K562 (cell line): Measurements from ENCODE around the gene ABLIM2. TPM values are rescaled to one million over a fixed set of nuclear protein-coding genes. Genes with fewer than 3 reads are reported as not detected.

Source experiments
- DDX20 ChIP-seq: fragments of 450-650 bp; IDR thresholded peaks from 2 replicates; pipeline ENCODE4 v1.6.1; 2016; ENCODE audit warnings: missing genetic modification characterization, low read depth, mild to moderate bottlenecking, missing compliant biosample characterization, moderate library complexity
- DPF2 ChIP-seq: fragments of 450-650 bp; IDR thresholded peaks from 2 replicates; pipeline ENCODE4 v1.6.1; 2016
- EP300 ChIP-seq: IDR thresholded peaks from 2 replicates; pipeline ENCODE4 v1.6.1; 2012; ENCODE audit warnings: low read length, improper control_type of control experiment
- ERF ChIP-seq: fragments of 450-650 bp; formaldehyde crosslinking; IDR thresholded peaks from 2 replicates; pipeline ENCODE4 v1.4.0; 2020; ENCODE audit warnings: mild to moderate bottlenecking, mixed read lengths
- HDAC6 ChIP-seq: IDR thresholded peaks from 2 replicates; pipeline ENCODE4 v1.6.1; 2012; ENCODE audit warnings: low read depth, mild to moderate bottlenecking, control low read depth, inconsistent platforms, low read length, moderate library complexity
- PPARD ChIP-seq: fragments of 250-450 bp; sonication (Bioruptor Pico); IDR thresholded peaks from 2 replicates; pipeline ENCODE4 v1.8.0; 2022; ENCODE audit warnings: inconsistent platforms, mild to moderate bottlenecking, moderate library complexity
- RFX5 ChIP-seq: IDR thresholded peaks from 2 replicates; pipeline ENCODE4 v1.6.1; 2011; ENCODE audit warnings: low read depth, mild to moderate bottlenecking, improper control_type of control experiment, low read length
- SIRT6 ChIP-seq: IDR thresholded peaks from one replicate; pipeline ENCODE4 v1.6.1; 2012; ENCODE audit warnings: low read depth, mild to moderate bottlenecking, control low read depth, inconsistent platforms, low read length, moderate library complexity
- SIX5 ChIP-seq, 2 experiments: IDR thresholded peaks; 2 replicates each; pipeline ENCODE4 v1.6.1; 2011; ENCODE audit warnings: low read length in 2 of 2, borderline replicate concordance in 1 of 2, low read depth in 1 of 2, mild to moderate bottlenecking in 1 of 2, moderate library complexity in 1 of 2; ENCODE audit not compliant: insufficient read depth in 1 of 2
- SMARCE1 ChIP-seq: fragments of 450-650 bp; IDR thresholded peaks from 2 replicates; pipeline ENCODE4 v1.7.1; 2016; ENCODE audit warnings: mild to moderate bottlenecking
- STAT5A ChIP-seq: IDR thresholded peaks from 2 replicates; pipeline ENCODE4 v1.6.1; 2012; ENCODE audit warnings: low read length, inconsistent platforms, borderline replicate concordance
- TBL1XR1 ChIP-seq, 2 experiments: IDR thresholded peaks; 2 replicates each; pipeline ENCODE4 v1.6.1; 2012; ENCODE audit warnings: improper control_type of control experiment in 2 of 2, low read length in 2 of 2, mild to moderate bottlenecking in 1 of 2
- ZBTB7A ChIP-seq: IDR thresholded peaks from 2 replicates; pipeline ENCODE4 v1.6.1; 2011; ENCODE audit warnings: low read depth, mild to moderate bottlenecking, low read length, moderate library complexity, borderline replicate concordance; ENCODE audit not compliant: control insufficient read depth
- ZKSCAN1 ChIP-seq: fragments of 150-350 bp; IDR thresholded peaks from 2 replicates; pipeline ENCODE4 v1.6.1; 2016; ENCODE audit warnings: low read depth, low read length
- ZNF184 ChIP-seq: sonication (generic); formaldehyde crosslinking; IDR thresholded peaks from 2 replicates; pipeline ENCODE4 v1.5.0; 2020; ENCODE audit warnings: missing genetic modification reagents
- ZNF23 ChIP-seq: fragments of 250-450 bp; sonication (Bioruptor Pico); IDR thresholded peaks from 2 replicates; pipeline ENCODE4 v1.4.0; 2020; ENCODE audit warnings: mild to moderate bottlenecking
- ZNF239 ChIP-seq: fragments of 250-450 bp; sonication (Bioruptor Pico); IDR thresholded peaks from 2 replicates; pipeline ENCODE4 v1.4.0; 2020; ENCODE audit warnings: mild to moderate bottlenecking
- ZNF717 ChIP-seq: fragments of 250-450 bp; sonication (Bioruptor Pico); IDR thresholded peaks from 2 replicates; pipeline ENCODE4 v1.5.0; 2021
- polyA plus RNA-seq, 8 experiments: library from polyadenylated mRNA; depleted of rRNA in 4 of 8; stranded (reverse) in 5 of 8; unstranded in 3 of 8; fragments of >200 nt; fragmentation: Nextera tagmentation in 2 of 8; fragmentation: Illumina TruSeq in 1 of 8; extraction: Ambion mirVana in 2 of 8; extraction: Trizol in 1 of 8; gene quantifications; 2 replicates each; pipeline versions ENCODE4 v1.2.1 to v1.2.3, GENCODE V29; 2011 to 2014; ENCODE audit warnings: inconsistent platforms in 1 of 8, missing spikeins in 1 of 8
- total RNA-seq, 7 experiments: library from RNA; depleted of rRNA in 6 of 7; stranded (reverse); fragments of >200 nt in 6 of 7; fragmentation: Illumina TruSeq in 2 of 7; extraction: Trizol in 2 of 7; gene quantifications; 2 replicates each; pipeline versions ENCODE4 v1.2.1 to v1.2.3, GENCODE V29; 2011 to 2021; ENCODE audit warnings: low replicate concordance in 1 of 7
- TF ChIP-seq, protein P1 (sequence below): fragments of 450-650 bp; IDR thresholded peaks from 2 replicates; pipeline ENCODE4 v1.6.1; 2014; ENCODE audit warnings: low read depth, mild to moderate bottlenecking, moderate library complexity, borderline replicate concordance
- TF ChIP-seq, protein P2 (sequence below): fragments of 450-650 bp; formaldehyde crosslinking; IDR thresholded peaks from 2 replicates; pipeline ENCODE4 v1.4.0; 2020; ENCODE audit warnings: mild to moderate bottlenecking, moderate library complexity
- TF ChIP-seq, protein P3 (sequence below), 2 experiments: IDR thresholded peaks in 1 of 2; conservative IDR thresholded peaks in 1 of 2; 2 replicates each; pipeline ENCODE4 v1.6.1; 2016; ENCODE audit warnings: low read depth in 2 of 2, mild to moderate bottlenecking in 1 of 2, missing compliant biosample characterization in 1 of 2, missing genetic modification characterization in 1 of 2, moderate library complexity in 1 of 2
- TF ChIP-seq, protein P4 (sequence below): fragments of 200-800 bp; sonication (Bioruptor generic); IDR thresholded peaks from 2 replicates; pipeline ENCODE4 v1.6.1; 2017; ENCODE audit warnings: missing genetic modification characterization, missing compliant biosample characterization

ABLIM2 gene
- total and polyA plus RNA-seq, 9 of the 15 experiments (the other 6 are each of a cell fraction or from before 2014, with no cell fraction given) = not detected

DNA sequence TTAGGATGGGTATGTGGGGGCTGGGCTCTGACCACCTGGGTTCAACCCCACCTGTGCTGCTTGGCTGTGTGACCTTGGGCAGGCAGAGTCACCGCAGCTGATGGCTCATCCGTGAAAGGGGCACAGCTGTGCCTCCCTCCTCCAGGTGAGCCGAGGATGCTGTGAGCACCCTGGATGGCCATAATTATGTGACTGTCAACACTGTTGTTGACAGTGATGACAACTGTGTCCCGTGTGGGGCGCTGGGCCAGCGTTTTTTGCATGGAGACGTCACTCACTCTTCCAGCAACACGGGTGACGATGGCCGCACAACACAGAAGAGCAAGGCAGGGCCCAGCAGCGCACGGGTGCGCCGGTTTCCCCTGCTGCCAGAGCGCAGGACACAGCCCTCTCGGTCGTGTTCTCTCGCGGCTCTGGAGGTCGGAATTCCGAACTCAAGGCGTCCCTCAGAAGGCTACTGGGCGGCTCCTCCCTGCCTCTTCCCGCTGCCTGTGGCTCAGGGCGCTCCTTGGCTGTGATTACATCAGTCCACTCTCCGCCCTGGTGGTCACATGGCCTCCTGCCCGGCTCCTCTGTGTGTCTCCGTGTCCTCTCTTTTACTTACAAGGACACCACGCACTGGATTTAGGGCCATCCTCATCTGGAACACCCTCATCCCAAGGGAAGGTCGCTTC lies 41.8 kb upstream of the ABLIM2 start (continued):
- TF ChIP-seq TBL1XR1 (IDR thresholded peaks at IDR 0.05; ENCODE audit: low read length in 2 of 2) (no peak), RFX5 (no peak), DPF2 (no peak), PPARD (CRISPR knock-in tag) (no peak), ZNF184 (CRISPR knock-in tag) (no peak), ZBTB7A (no peak), SMARCE1 (no peak; the same call in 1 of the 2 replicates), ZKSCAN1 (no peak), ZNF23 (CRISPR knock-in tag) (no peak), ZNF239 (CRISPR knock-in tag) (peak; percentile 43; the same call in 1 of the 2 replicates), EP300 (no peak), SIRT6 (no peak), ERF (CRISPR knock-in tag) (no peak), HDAC6 (no peak), DDX20 (tag) (no peak), SIX5 (IDR thresholded peaks at IDR 0.05; ENCODE audit: borderline replicate concordance in 1 of 2, insufficient read depth in 1 of 2, low read depth in 1 of 2, low read length in 2 of 2) (no peak), STAT5A (no peak), ZNF717 (CRISPR knock-in tag) (no peak)
- TF ChIP-seq, protein P1, sequence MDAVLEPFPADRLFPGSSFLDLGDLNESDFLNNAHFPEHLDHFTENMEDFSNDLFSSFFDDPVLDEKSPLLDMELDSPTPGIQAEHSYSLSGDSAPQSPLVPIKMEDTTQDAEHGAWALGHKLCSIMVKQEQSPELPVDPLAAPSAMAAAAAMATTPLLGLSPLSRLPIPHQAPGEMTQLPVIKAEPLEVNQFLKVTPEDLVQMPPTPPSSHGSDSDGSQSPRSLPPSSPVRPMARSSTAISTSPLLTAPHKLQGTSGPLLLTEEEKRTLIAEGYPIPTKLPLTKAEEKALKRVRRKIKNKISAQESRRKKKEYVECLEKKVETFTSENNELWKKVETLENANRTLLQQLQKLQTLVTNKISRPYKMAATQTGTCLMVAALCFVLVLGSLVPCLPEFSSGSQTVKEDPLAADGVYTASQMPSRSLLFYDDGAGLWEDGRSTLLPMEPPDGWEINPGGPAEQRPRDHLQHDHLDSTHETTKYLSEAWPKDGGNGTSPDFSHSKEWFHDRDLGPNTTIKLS = no peak
- TF ChIP-seq, protein P2, sequence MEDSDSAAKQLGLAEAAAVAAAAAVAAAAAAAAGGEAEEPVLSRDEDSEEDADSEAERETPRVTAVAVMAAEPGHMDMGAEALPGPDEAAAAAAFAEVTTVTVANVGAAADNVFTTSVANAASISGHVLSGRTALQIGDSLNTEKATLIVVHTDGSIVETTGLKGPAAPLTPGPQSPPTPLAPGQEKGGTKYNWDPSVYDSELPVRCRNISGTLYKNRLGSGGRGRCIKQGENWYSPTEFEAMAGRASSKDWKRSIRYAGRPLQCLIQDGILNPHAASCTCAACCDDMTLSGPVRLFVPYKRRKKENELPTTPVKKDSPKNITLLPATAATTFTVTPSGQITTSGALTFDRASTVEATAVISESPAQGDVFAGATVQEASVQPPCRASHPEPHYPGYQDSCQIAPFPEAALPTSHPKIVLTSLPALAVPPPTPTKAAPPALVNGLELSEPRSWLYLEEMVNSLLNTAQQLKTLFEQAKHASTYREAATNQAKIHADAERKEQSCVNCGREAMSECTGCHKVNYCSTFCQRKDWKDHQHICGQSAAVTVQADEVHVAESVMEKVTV = no peak
- TF ChIP-seq, protein P3, sequence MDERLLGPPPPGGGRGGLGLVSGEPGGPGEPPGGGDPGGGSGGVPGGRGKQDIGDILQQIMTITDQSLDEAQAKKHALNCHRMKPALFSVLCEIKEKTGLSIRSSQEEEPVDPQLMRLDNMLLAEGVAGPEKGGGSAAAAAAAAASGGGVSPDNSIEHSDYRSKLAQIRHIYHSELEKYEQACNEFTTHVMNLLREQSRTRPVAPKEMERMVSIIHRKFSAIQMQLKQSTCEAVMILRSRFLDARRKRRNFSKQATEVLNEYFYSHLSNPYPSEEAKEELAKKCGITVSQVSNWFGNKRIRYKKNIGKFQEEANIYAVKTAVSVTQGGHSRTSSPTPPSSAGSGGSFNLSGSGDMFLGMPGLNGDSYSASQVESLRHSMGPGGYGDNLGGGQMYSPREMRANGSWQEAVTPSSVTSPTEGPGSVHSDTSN (CRISPR knock-in tag; IDR thresholded peaks at IDR 0.05; ENCODE audit: low read depth) = no peak
- TF ChIP-seq, protein P3 (tag; conservative IDR thresholded peaks at IDR 0.05; ENCODE audit: low read depth) = peak; percentile 68
- TF ChIP-seq, protein P4, sequence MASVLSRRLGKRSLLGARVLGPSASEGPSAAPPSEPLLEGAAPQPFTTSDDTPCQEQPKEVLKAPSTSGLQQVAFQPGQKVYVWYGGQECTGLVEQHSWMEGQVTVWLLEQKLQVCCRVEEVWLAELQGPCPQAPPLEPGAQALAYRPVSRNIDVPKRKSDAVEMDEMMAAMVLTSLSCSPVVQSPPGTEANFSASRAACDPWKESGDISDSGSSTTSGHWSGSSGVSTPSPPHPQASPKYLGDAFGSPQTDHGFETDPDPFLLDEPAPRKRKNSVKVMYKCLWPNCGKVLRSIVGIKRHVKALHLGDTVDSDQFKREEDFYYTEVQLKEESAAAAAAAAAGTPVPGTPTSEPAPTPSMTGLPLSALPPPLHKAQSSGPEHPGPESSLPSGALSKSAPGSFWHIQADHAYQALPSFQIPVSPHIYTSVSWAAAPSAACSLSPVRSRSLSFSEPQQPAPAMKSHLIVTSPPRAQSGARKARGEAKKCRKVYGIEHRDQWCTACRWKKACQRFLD (CRISPR knock-in tag) = no peak
